H9 (cell line): Measurements from ENCODE around the gene FARSB. TPM values are rescaled to one million over a fixed set of nuclear protein-coding genes. Genes with fewer than 3 reads are reported as not detected.

ENCODE experiments used
- DNase-seq: peaks from one replicate; pipeline ENCODE4 v3.0.0-alpha.2; 2017
- H2AFZ ChIP-seq: one replicate; pipeline ENCODE4 v1.6.1; 2013; ENCODE audit warnings: mild to moderate bottlenecking, low read length, control low read depth, moderate library complexity
- H2AK5ac ChIP-seq: 2 replicates; pipeline ENCODE4 v1.6.1; 2013; ENCODE audit warnings: low read length, control low read depth, mixed read lengths; ENCODE audit not compliant: insufficient read length
- H2BK120ac ChIP-seq: one replicate; pipeline ENCODE4 v1.6.1; 2013; ENCODE audit warnings: low read depth, mild to moderate bottlenecking, low read length, control low read depth, inconsistent platforms; ENCODE audit not compliant: poor library complexity, severe bottlenecking
- H2BK12ac ChIP-seq: 2 replicates; pipeline ENCODE4 v1.6.1; 2013; ENCODE audit warnings: low read length, control low read depth, mixed read lengths, low read depth; ENCODE audit not compliant: insufficient read length
- H2BK15ac ChIP-seq: 2 replicates; pipeline ENCODE4 v1.6.1; 2013; ENCODE audit warnings: low read depth, low read length, control low read depth
- H2BK20ac ChIP-seq: one replicate; pipeline ENCODE4 v1.6.1; 2013; ENCODE audit warnings: low read depth, mild to moderate bottlenecking, low read length, control low read depth, inconsistent platforms; ENCODE audit not compliant: poor library complexity, severe bottlenecking
- H2BK5ac ChIP-seq: 2 replicates; pipeline ENCODE4 v1.6.1; 2013; ENCODE audit warnings: low read length, control low read depth, mixed read lengths; ENCODE audit not compliant: insufficient read length
- H3K14ac ChIP-seq: 2 replicates; pipeline ENCODE4 v1.6.1; 2013; ENCODE audit warnings: low read length, control low read depth; ENCODE audit not compliant: insufficient read depth
- H3K18ac ChIP-seq: 2 replicates; pipeline ENCODE4 v1.6.1; 2013; ENCODE audit warnings: low read depth, mild to moderate bottlenecking, mixed read lengths, low read length, control low read depth; ENCODE audit not compliant: insufficient read length
- H3K23ac ChIP-seq: 2 replicates; pipeline ENCODE4 v1.6.1; 2013; ENCODE audit warnings: low read length, control low read depth, mixed read lengths, low read depth; ENCODE audit not compliant: insufficient read length
- H3K23me2 ChIP-seq: 2 replicates; pipeline ENCODE4 v1.6.1; 2013; ENCODE audit warnings: low read depth, mild to moderate bottlenecking, mixed read lengths, low read length, control low read depth; ENCODE audit not compliant: insufficient read length, poor library complexity, severe bottlenecking
- H3K27ac ChIP-seq: 2 replicates; pipeline ENCODE4 v1.5.1; 2013; ENCODE audit warnings: low read length, control low read depth, mixed read lengths, low read depth; ENCODE audit not compliant: insufficient read length
- H3K27me3 ChIP-seq: 2 replicates; pipeline ENCODE4 v1.6.1; 2013; ENCODE audit warnings: low read length, control low read depth, inconsistent platforms; ENCODE audit not compliant: insufficient read depth
- H3K4ac ChIP-seq: 2 replicates; pipeline ENCODE4 v1.6.1; 2013; ENCODE audit warnings: low read depth, mild to moderate bottlenecking, control low read depth, inconsistent platforms, low read length, moderate library complexity
- H3K4me1 ChIP-seq: 2 replicates; pipeline ENCODE4 v1.6.1; 2013; ENCODE audit warnings: low read length, control low read depth, inconsistent platforms; ENCODE audit not compliant: insufficient read depth
- H3K4me2 ChIP-seq: 2 replicates; pipeline ENCODE4 v1.6.1; 2013; ENCODE audit warnings: low read length, control low read depth, mixed read lengths; ENCODE audit not compliant: insufficient read length, insufficient read depth
- H3K56ac ChIP-seq: 2 replicates; pipeline ENCODE4 v1.6.1; 2013; ENCODE audit warnings: low read depth, mild to moderate bottlenecking, mixed read lengths, low read length, control low read depth; ENCODE audit not compliant: insufficient read length
- H3K79me1 ChIP-seq: 2 replicates; pipeline ENCODE4 v1.6.1; 2013; ENCODE audit warnings: low read depth, mild to moderate bottlenecking, moderate library complexity, low read length, control low read depth, inconsistent platforms; ENCODE audit not compliant: insufficient read depth, poor library complexity, severe bottlenecking
- H3K79me2 ChIP-seq: 2 replicates; pipeline ENCODE4 v1.6.1; 2013; ENCODE audit warnings: low read length, control low read depth, inconsistent platforms; ENCODE audit not compliant: insufficient read depth
- H3K9ac ChIP-seq: 2 replicates; pipeline ENCODE4 v1.6.1; 2013; ENCODE audit warnings: low read length, control low read depth, mixed read lengths; ENCODE audit not compliant: insufficient read length; ENCODE audit errors: extremely low read depth
- H3K9me3 ChIP-seq: one replicate; pipeline ENCODE4 v1.6.1; 2013; ENCODE audit warnings: low read depth, low read length, inconsistent platforms; ENCODE audit not compliant: control insufficient read depth
- H3T11ph ChIP-seq: one replicate; pipeline ENCODE4 v1.6.1; 2013; ENCODE audit warnings: mild to moderate bottlenecking, low read length, control low read depth, inconsistent platforms
- H4K20me1 ChIP-seq: one replicate; pipeline ENCODE4 v1.6.1; 2013; ENCODE audit not compliant: control insufficient read depth, insufficient read length, insufficient read depth
- H4K5ac ChIP-seq: 2 replicates; pipeline ENCODE4 v1.6.1; 2013; ENCODE audit warnings: low read depth, mild to moderate bottlenecking, mixed read lengths, low read length, control low read depth; ENCODE audit not compliant: insufficient read length
- H4K8ac ChIP-seq: replicated peaks from 2 replicates; pipeline ENCODE4 v1.6.1; 2013; ENCODE audit warnings: low read length, control low read depth, mixed read lengths, low read depth; ENCODE audit not compliant: insufficient read length
- H4K91ac ChIP-seq: 2 replicates; pipeline ENCODE4 v1.6.1; 2013; ENCODE audit warnings: low read depth, mild to moderate bottlenecking, moderate library complexity, mixed read lengths, low read length, control low read depth; ENCODE audit not compliant: insufficient read length
- H3K27ac Mint-ChIP-seq, 3 experiments: 2 replicates in 2 of 3; 3 replicates in 1 of 3; pipeline ENCODE4 v1.8.0; 2020 to 2021; ENCODE audit warnings: mixed read lengths in 3 of 3, mild to moderate bottlenecking in 1 of 3, moderate library complexity in 1 of 3
- H3K27me3 Mint-ChIP-seq: 2 replicates; pipeline ENCODE4 v1.8.0; 2021; ENCODE audit warnings: low read depth, mild to moderate bottlenecking, moderate library complexity, mixed read lengths
- H3K36me3 Mint-ChIP-seq, 3 experiments: 2 replicates in 2 of 3; 3 replicates in 1 of 3; pipeline ENCODE4 v1.8.0; 2020 to 2021; ENCODE audit warnings: low read depth in 3 of 3, mixed read lengths in 3 of 3; ENCODE audit not compliant: insufficient read depth in 1 of 3
- H3K4me1 Mint-ChIP-seq, 2 experiments: 2 replicates each; pipeline ENCODE4 v1.8.0; 2020; ENCODE audit warnings: mixed read lengths in 2 of 2
- H3K4me3 Mint-ChIP-seq, 2 experiments: 2 replicates in 1 of 2; 3 replicates in 1 of 2; pipeline ENCODE4 v1.8.0; 2020 to 2021; ENCODE audit warnings: mild to moderate bottlenecking in 2 of 2, mixed read lengths in 2 of 2, moderate library complexity in 1 of 2
- H3K9me3 Mint-ChIP-seq, 2 experiments: 2 replicates in 1 of 2; 3 replicates in 1 of 2; pipeline ENCODE4 v1.8.0; 2020; ENCODE audit warnings: mild to moderate bottlenecking in 2 of 2, mixed read lengths in 2 of 2, moderate library complexity in 1 of 2
- WGBS: extraction: QIAGEN DNeasy Blood & Tissue Kit; methylation state at CpG from one replicate; pipeline ENCODE4 v1.1.7; 2013; ENCODE audit warnings: missing lambda C conversion rate, low lambda C conversion rate, mixed read lengths; ENCODE audit not compliant: insufficient read length; ENCODE audit errors: extremely low coverage; 5-methylcytosine and 5-hydroxymethylcytosine counted together
- total RNA-seq: library from RNA; stranded (reverse); gene quantifications from 2 replicates; pipeline ENCODE4 v1.2.1, GENCODE V29; 2021
- TF ChIP-seq, protein P1 (sequence below): fragments of 200-600 bp; sonication (generic); conservative IDR thresholded peaks from 3 replicates; pipeline ENCODE4 v1.8.0; 2021; ENCODE audit warnings: antibody characterized with exemption, mild to moderate bottlenecking

Gene FARSB
- total RNA-seq, 1 experiment from 2014 or later: 32.1 TPM

DNA sequence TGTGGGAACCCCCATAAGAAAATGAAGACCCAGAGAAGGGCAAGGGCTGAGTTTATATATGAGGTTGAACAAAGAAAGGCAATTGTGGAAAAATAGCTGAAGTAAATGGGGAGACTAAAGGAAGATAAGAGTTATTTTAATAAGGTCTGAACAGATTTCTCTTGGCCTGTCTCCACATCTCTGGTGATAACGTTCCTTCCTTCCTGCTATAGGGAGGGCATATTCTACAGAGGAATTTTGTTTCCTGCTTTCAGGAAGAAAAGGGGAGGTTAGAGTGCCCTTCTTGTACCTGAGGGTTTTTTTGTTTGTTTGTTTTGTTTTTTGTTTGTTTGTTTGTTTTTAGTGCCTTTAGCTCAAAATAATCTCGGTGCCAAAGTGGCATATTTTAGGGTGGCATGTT is 47.2 kb upstream of the FARSB start:
- Histone ChIP-seq H2BK12ac (no peak overlapping the region), H3K79me1 (no peaks in the 10 kb centered on the region), H3K79me2 (no peaks in the 10 kb centered on the region), H3T11ph (no peak overlapping the region), H2AFZ (no peak overlapping the region), H2AK5ac (no peak overlapping the region), H4K91ac (no peak overlapping the region), H3K4me2 (no peak overlapping the region), H2BK120ac (no peak overlapping the region), H4K20me1 (no peaks in the 10 kb centered on the region), H3K4ac (no peak overlapping the region), H3K4me1 (no peaks in the 10 kb centered on the region; the same call in 1 of the 2 replicates), H4K8ac (no peak overlapping the region), H3K56ac (no peak overlapping the region), H3K14ac (no peak overlapping the region), H2BK20ac (no peak overlapping the region), H4K5ac (no peak overlapping the region), H2BK15ac (no peak overlapping the region), H3K27ac (no peak overlapping the region), H3K23ac (no peak overlapping the region), H2BK5ac (no peak overlapping the region), H3K27me3 (no peaks in the 10 kb centered on the region), H3K23me2 (no peaks in the 10 kb centered on the region), H3K9me3 (no peaks in the 10 kb centered on the region), H3K18ac (no peak overlapping the region), H3K9ac (no peak overlapping the region)
- peaks cover 2 to 3% of the 10 kb centered on the region in 2 experiments; a peak in 2 of 5 replicates for H3K9me3 Mint-ChIP-seq
- peak overlapping the region in 1 of 3 experiments; percentile 9; a peak in 2 of 7 replicates for H3K27ac Mint-ChIP-seq
- TF ChIP-seq, protein P1, sequence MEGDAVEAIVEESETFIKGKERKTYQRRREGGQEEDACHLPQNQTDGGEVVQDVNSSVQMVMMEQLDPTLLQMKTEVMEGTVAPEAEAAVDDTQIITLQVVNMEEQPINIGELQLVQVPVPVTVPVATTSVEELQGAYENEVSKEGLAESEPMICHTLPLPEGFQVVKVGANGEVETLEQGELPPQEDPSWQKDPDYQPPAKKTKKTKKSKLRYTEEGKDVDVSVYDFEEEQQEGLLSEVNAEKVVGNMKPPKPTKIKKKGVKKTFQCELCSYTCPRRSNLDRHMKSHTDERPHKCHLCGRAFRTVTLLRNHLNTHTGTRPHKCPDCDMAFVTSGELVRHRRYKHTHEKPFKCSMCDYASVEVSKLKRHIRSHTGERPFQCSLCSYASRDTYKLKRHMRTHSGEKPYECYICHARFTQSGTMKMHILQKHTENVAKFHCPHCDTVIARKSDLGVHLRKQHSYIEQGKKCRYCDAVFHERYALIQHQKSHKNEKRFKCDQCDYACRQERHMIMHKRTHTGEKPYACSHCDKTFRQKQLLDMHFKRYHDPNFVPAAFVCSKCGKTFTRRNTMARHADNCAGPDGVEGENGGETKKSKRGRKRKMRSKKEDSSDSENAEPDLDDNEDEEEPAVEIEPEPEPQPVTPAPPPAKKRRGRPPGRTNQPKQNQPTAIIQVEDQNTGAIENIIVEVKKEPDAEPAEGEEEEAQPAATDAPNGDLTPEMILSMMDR: no peak
- no peak overlapping the region for H3K4me3 Mint-ChIP-seq
- H3K4me1 Mint-ChIP-seq: peaks cover 11 to 22% of the 10 kb centered on the region in 2 experiments
- no peak for DNase-seq
- WGBS: no CpG with 5 or more reads among the region's 2 CpGs
- H3K36me3 Mint-ChIP-seq: no peaks in the 10 kb centered on the region; a peak in 1 of 7 replicates
- peaks cover 4% of the 10 kb centered on the region for H3K27me3 Mint-ChIP-seq
